Naive thymus-derived CD4-positive, alpha-beta T cell (primary cell): Measurements from ENCODE around the gene ABCC3. TPM values are rescaled to one million over a fixed set of nuclear protein-coding genes. Genes with fewer than 3 reads are reported as not detected.
A peak's percentile ranks its signal among the peaks of the same experiment; 100 is the strongest.

Experiments
- ATAC-seq: fragments of 150-1000 bp; cut with Tn5 transposase; 2 replicates; pipeline ENCODE4 v1.10.0; 2021; ENCODE audit warnings: mild to moderate bottlenecking, moderate library complexity
- CTCF ChIA-PET: fragments of 350-600 bp; sonication (Branson Sonifier 250); formaldehyde crosslinking; loops from one replicate; lab custom pipeline; 2021; ENCODE audit warnings: antibody characterized with exemption; lab: Charles Lee
- POLR2A ChIA-PET: fragments of 350-600 bp; sonication (Branson Sonifier 250); formaldehyde crosslinking; loops from one replicate; lab custom pipeline; 2021; ENCODE audit warnings: antibody characterized with exemption, inconsistent platforms; lab: Charles Lee
- DNase-seq, 9 donors: peaks; one replicate each; pipeline versions ENCODE4 v3.0.0 to v3.0.0-alpha.2; 2020 to 2022; ENCODE audit warnings: mixed read lengths in 1 of 9
- H3K27ac ChIP-seq: one replicate; pipeline ENCODE4 v1.7.0; 2013; ENCODE audit warnings: mild to moderate bottlenecking, low read depth, low read length, moderate library complexity
- H3K27me3 ChIP-seq, 2 donors: one replicate each; pipeline ENCODE4 v1.7.0; 2013; ENCODE audit warnings: low read length in 2 of 2, mild to moderate bottlenecking in 2 of 2, moderate library complexity in 2 of 2; ENCODE audit not compliant: control insufficient read depth in 2 of 2, insufficient read depth in 2 of 2
- H3K36me3 ChIP-seq, 3 experiments: 1 replicate in 2 of 3; 2 replicates in 1 of 3; pipeline ENCODE4 v1.7.0; 2013; ENCODE audit warnings: low read length in 3 of 3, mild to moderate bottlenecking in 3 of 3, moderate library complexity in 1 of 3; ENCODE audit not compliant: insufficient read depth in 3 of 3, control insufficient read depth in 2 of 3
- H3K4me1 ChIP-seq, 2 donors: one replicate each; pipeline ENCODE4 v1.7.0; 2013; ENCODE audit warnings: low read length in 2 of 2, mild to moderate bottlenecking in 2 of 2, moderate library complexity in 1 of 2; ENCODE audit not compliant: control insufficient read depth in 2 of 2, insufficient read depth in 2 of 2
- H3K4me3 ChIP-seq: 2 replicates; pipeline ENCODE4 v1.7.0; 2013; ENCODE audit warnings: mild to moderate bottlenecking, low read length
- H3K9me3 ChIP-seq, 3 experiments: 1 replicate in 2 of 3; 2 replicates in 1 of 3; pipeline ENCODE4 v1.7.0; 2013; ENCODE audit warnings: low read length in 3 of 3; ENCODE audit not compliant: control insufficient read depth in 2 of 3
- H3K27ac Mint-ChIP-seq, 9 donors: one replicate each; pipeline ENCODE4 v1.8.0; 2020 to 2022; ENCODE audit warnings: mixed read lengths in 9 of 9, mild to moderate bottlenecking in 8 of 9, moderate library complexity in 5 of 9, inconsistent platforms in 2 of 9
- H3K27me3 Mint-ChIP-seq, 5 donors: one replicate each; pipeline ENCODE4 v1.8.0; 2021 to 2022; ENCODE audit warnings: mixed read lengths in 5 of 5, mild to moderate bottlenecking in 1 of 5
- H3K36me3 Mint-ChIP-seq, 5 donors: one replicate each; pipeline ENCODE4 v1.8.0; 2020 to 2022; ENCODE audit warnings: mixed read lengths in 5 of 5, mild to moderate bottlenecking in 3 of 5, inconsistent platforms in 1 of 5
- H3K4me1 Mint-ChIP-seq, 7 donors: one replicate each; pipeline ENCODE4 v1.8.0; 2020 to 2022; ENCODE audit warnings: mixed read lengths in 7 of 7, mild to moderate bottlenecking in 3 of 7, inconsistent platforms in 1 of 7
- H3K4me3 Mint-ChIP-seq, 10 donors: one replicate each; pipeline ENCODE4 v1.8.0; 2020 to 2022; ENCODE audit warnings: mild to moderate bottlenecking in 10 of 10, mixed read lengths in 10 of 10, moderate library complexity in 6 of 10, inconsistent platforms in 2 of 10
- H3K9me3 Mint-ChIP-seq, 11 donors: one replicate each; pipeline ENCODE4 v1.8.0; 2020 to 2022; ENCODE audit warnings: mixed read lengths in 11 of 11, mild to moderate bottlenecking in 4 of 11, inconsistent platforms in 1 of 11, moderate library complexity in 1 of 11
- intact Hi-C, 2 donors: fragments of 100-400 bp; cut with micrococcal nuclease; formaldehyde crosslinking; loops; one replicate each; pipeline ENCODE4 v1.15.1; 2023
- polyA plus RNA-seq, 2 donors: library from polyadenylated mRNA; unstranded; fragments of 300-500 nt; fragmentation: Illumina TruSeq; gene quantifications; one replicate each; pipeline ENCODE4 v1.2.3, GENCODE V29; 2021
- total RNA-seq, 6 experiments: library from RNA in 5 of 6; stranded (reverse) in 5 of 6; gene quantifications; 1 replicate in 5 of 6; 2 replicates in 1 of 6; pipeline ENCODE4 v1.2.3 and lab custom pipeline; 2021 to 2026

ABCC3 gene
- total and polyA plus RNA-seq, 7 experiments from 2014 or later: 0.68 to 22.4 (median 1.3) TPM; not detected in 3

DNA sequence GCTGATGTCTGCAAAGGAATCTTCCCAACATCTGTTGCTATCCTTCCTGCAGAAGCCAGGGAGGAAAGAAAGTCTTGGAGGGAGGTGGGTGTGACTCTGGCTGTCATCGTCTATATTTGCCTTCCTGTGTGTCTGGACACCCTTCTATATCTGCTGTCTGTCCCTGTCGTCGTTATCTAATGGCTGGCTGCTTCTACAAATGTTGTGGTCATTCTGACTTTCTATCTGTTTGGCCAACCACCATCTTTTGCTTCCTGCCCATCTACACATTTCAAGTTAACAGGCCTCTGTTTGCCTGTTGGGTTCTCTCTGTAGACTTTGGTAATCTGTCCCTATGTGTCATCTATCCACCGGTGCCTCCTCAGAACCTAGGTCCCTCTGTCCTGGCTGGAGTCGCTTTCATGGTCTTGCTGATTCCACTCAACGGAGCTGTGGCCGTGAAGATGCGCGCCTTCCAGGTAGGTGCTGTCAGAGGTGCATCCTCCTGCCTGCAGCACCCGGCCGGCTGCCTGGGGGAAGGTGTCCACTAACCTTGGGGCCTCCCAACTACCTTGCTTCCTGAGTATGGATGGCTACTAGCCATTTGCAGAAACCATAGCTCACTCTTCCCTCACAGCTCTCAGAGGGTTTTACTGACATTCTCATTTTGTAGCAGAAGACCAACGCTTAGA, 30.2 kb downstream of the ABCC3 start:
- Mint-ChIP-seq H3K27me3 (peaks cover 0 to 5% (median 0%) of the 10 kb centered on the region in 5 donors), H3K9me3 (peaks cover 0 to 3% (median 0%) of the 10 kb centered on the region in 11 donors), H3K27ac (no peak overlapping the region), H3K4me1 (peaks cover 6 to 38% (median 10%) of the 10 kb centered on the region in 7 donors), H3K36me3 (peaks cover 0 to 2% (median 0%) of the 10 kb centered on the region in 5 donors), H3K4me3 (no peak overlapping the region)
- Histone ChIP-seq H3K27ac (no peak overlapping the region), H3K4me1 (peaks cover 0 to 5% of the 10 kb centered on the region in 2 donors), H3K4me3 (no peak overlapping the region), H3K9me3 (no peaks in the 10 kb centered on the region), H3K27me3 (no peaks in the 10 kb centered on the region), H3K36me3 (no peaks in the 10 kb centered on the region)
- POLR2A ChIA-PET: no interaction called here
- intact Hi-C loops: no loop called here
- ATAC-seq: no peak
- no peak for DNase-seq
- CTCF ChIA-PET: no interaction called here

DNA sequence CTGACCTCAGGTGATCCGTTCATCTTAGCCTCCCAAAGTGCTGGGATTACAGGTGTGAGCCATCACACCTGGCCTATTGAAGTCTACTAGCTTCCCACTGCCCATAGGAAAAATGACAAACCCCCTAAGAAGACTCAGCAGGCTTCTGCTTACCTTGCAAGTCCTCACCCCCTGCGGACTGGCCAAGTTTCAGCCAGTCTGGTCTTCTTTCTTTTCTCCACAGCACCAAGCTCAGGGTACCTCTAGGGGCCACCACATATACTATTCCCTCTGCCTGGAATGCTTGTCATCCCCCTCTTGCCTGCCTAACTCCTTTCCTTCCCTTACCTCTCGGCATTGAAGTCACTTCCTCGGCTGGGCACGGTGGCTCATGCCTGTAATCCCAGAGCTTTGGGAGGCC, 31.2 kb downstream of the ABCC3 start:
- no peaks in the 10 kb centered on the region for H3K27me3 ChIP-seq
- ChIA-PET POLR2A (no interaction called here), CTCF (no interaction called here)
- no peak overlapping the region for H3K27ac Mint-ChIP-seq
- DNase-seq (no peak), ATAC-seq (no peak)
- H3K9me3 ChIP-seq: no peaks in the 10 kb centered on the region
- H3K4me3 ChIP-seq: no peak overlapping the region
- H3K4me3 Mint-ChIP-seq: no peak overlapping the region
- H3K36me3 ChIP-seq: no peaks in the 10 kb centered on the region
- H3K27ac ChIP-seq: no peak overlapping the region
- H3K9me3 Mint-ChIP-seq: peaks cover 0 to 3% (median 0%) of the 10 kb centered on the region in 11 donors
- intact Hi-C loops: no loop called here
- peaks cover 0 to 5% of the 10 kb centered on the region in 2 donors for H3K4me1 ChIP-seq
- peaks cover 6 to 34% (median 10%) of the 10 kb centered on the region in 7 donors for H3K4me1 Mint-ChIP-seq
- peaks cover 0 to under 1% (median 0%) of the 10 kb centered on the region in 5 donors for H3K27me3 Mint-ChIP-seq
- H3K36me3 Mint-ChIP-seq: peaks cover 0 to 2% (median 0%) of the 10 kb centered on the region in 5 donors

DNA sequence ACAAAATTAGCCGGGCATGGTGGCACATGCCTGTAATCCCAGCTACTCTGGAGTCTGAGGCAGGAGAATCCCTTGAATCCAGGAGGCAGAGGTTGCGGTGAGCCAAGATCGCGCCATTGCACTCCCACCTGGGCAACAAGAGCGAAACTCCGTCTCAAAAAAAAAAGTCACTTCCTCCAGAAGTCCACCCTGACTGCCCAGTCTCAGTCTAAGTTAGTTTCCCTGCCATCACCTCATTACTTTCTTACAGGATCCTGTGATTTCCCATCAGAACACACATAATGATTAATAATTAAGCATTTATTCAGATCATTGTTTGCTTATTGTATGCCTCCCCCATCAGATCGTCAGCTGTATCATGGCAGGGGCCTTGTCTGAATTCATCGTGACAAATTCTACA, 31.6 kb downstream of the ABCC3 start:
- Histone ChIP-seq H3K4me3 (no peak overlapping the region), H3K36me3 (no peaks in the 10 kb centered on the region), H3K9me3 (no peaks in the 10 kb centered on the region), H3K4me1 (peaks cover 0 to 5% of the 10 kb centered on the region in 2 donors), H3K27me3 (no peaks in the 10 kb centered on the region), H3K27ac (no peak overlapping the region)
- H3K4me1 Mint-ChIP-seq: peaks cover 6 to 29% (median 7%) of the 10 kb centered on the region in 7 donors
- DNase-seq: no peak
- H3K4me3 Mint-ChIP-seq: no peak overlapping the region
- peaks cover 0 to 3% (median 0%) of the 10 kb centered on the region in 11 donors for H3K9me3 Mint-ChIP-seq
- ChIA-PET POLR2A (no interaction called here), CTCF (no interaction called here)
- no peaks in the 10 kb centered on the region for H3K27me3 Mint-ChIP-seq
- no peak for ATAC-seq
- intact Hi-C loops: no loop called here
- peaks cover 0 to 2% (median 0%) of the 10 kb centered on the region in 5 donors for H3K36me3 Mint-ChIP-seq
- H3K27ac Mint-ChIP-seq: no peak overlapping the region

DNA sequence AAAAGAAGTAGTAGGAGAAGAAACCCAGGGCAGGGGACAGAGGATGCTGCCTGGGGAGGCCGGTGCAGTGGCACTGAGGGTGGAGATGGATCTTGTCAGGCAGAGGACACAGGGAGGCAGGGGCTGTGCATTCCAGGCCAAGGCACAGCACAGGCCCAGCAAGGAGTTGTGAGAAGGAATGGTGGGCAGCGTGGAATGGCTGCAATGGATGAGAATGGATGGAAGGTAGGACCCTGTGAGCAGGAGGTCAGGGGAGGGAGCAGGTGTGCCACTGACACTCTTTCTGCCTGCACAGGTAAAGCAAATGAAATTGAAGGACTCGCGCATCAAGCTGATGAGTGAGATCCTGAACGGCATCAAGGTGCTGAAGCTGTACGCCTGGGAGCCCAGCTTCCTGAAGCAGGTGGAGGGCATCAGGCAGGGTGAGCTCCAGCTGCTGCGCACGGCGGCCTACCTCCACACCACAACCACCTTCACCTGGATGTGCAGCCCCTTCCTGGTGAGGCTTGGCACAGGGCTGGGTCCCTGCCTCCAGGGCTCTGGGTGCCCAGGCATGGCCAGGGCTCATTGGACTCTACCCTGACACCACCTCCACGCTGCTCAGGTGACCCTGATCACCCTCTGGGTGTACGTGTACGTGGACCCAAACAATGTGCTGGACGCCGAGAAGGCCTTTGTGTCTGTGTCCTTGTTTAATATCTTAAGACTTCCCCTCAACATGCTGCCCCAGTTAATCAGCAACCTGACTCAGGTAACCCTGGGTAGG, 32.8 kb downstream of the ABCC3 start:
- no peaks in the 10 kb centered on the region for H3K27me3 Mint-ChIP-seq
- POLR2A ChIA-PET: no interaction called here
- Histone ChIP-seq H3K4me1 (no peaks in the 10 kb centered on the region), H3K9me3 (no peaks in the 10 kb centered on the region), H3K27ac (no peak overlapping the region), H3K4me3 (no peak overlapping the region), H3K36me3 (no peaks in the 10 kb centered on the region), H3K27me3 (no peaks in the 10 kb centered on the region)
- intact Hi-C loops: no loop called here
- peaks cover 0 to 19% (median 0%) of the 10 kb centered on the region in 7 donors for H3K4me1 Mint-ChIP-seq
- DNase-seq: no peak
- H3K4me3 Mint-ChIP-seq: no peak overlapping the region
- no peaks in the 10 kb centered on the region for H3K36me3 Mint-ChIP-seq
- CTCF ChIA-PET: no interaction called here
- ATAC-seq: no peak
- peaks cover 0 to 3% (median 0%) of the 10 kb centered on the region in 11 donors for H3K9me3 Mint-ChIP-seq
- H3K27ac Mint-ChIP-seq: peak overlapping the region in 1 of 9 donors; percentile 26

GRCh38 chr17:50668025-50668837, 33.5 kb downstream of the ABCC3 start:
- peak overlapping the region in 1 of 9 donors; percentile 46 for H3K27ac Mint-ChIP-seq
- no peaks in the 10 kb centered on the region for H3K4me1 ChIP-seq
- no peak overlapping the region for H3K4me3 Mint-ChIP-seq
- H3K9me3 Mint-ChIP-seq: peaks cover 0 to 3% (median 0%) of the 10 kb centered on the region in 11 donors
- no peaks in the 10 kb centered on the region for H3K27me3 Mint-ChIP-seq
- H3K4me1 Mint-ChIP-seq: peaks cover 0 to 13% (median 0%) of the 10 kb centered on the region in 7 donors
- no peak overlapping the region for H3K27ac ChIP-seq
- no peak for DNase-seq
- ChIA-PET POLR2A (no interaction called here), CTCF (interaction anchor here (0.6 kb wide), 1 partner anchor 26 kb away, joined by 3 read pairs; no protein-coding TSS in a partner anchor)
- ATAC-seq: peak; percentile 26
- no peak overlapping the region for H3K4me3 ChIP-seq
- intact Hi-C loops: no loop called here
- no peaks in the 10 kb centered on the region for H3K9me3 ChIP-seq
- no peaks in the 10 kb centered on the region for H3K27me3 ChIP-seq
- no peaks in the 10 kb centered on the region for H3K36me3 ChIP-seq
- no peaks in the 10 kb centered on the region for H3K36me3 Mint-ChIP-seq

DNA sequence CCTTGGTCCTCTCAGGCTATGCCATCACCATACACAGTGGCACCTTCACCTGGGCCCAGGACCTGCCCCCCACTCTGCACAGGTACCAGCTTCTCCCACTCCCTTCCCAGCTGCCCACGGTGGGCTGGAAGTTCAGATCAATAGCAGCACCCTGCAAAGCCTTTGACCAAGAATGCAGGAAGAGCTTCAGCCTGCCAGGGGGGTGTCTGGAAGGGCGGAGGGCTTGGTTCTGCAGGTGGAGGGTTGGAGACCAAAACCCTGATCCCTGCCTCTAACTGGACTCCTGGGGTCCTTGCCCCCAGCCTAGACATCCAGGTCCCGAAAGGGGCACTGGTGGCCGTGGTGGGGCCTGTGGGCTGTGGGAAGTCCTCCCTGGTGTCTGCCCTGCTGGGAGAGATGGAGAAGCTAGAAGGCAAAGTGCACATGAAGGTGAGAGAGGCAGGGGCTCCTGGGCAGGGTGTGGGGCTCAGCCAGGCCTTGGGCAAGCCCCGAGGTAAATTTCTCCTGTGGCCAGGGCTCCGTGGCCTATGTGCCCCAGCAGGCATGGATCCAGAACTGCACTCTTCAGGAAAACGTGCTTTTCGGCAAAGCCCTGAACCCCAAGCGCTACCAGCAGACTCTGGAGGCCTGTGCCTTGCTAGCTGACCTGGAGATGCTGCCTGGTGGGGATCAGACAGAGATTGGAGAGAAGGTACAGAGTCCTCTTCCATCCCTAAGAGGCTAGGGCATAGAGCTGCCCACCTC, 34.3 kb downstream of the ABCC3 start:
- CTCF ChIA-PET: interaction anchor here (0.6 kb wide), 1 partner anchor 25 kb away, joined by 3 read pairs; no protein-coding TSS in a partner anchor
- H3K27me3 Mint-ChIP-seq: no peaks in the 10 kb centered on the region
- H3K9me3 Mint-ChIP-seq: peaks cover 0 to 3% (median 0%) of the 10 kb centered on the region in 11 donors
- intact Hi-C loops: no loop called here
- ATAC-seq (no peak), DNase-seq (no peak)
- H3K36me3 Mint-ChIP-seq: no peaks in the 10 kb centered on the region
- no peak overlapping the region for H3K27ac Mint-ChIP-seq
- no peak overlapping the region for H3K27ac ChIP-seq
- H3K4me1 Mint-ChIP-seq: peaks cover 0 to 8% (median 0%) of the 10 kb centered on the region in 7 donors
- no peaks in the 10 kb centered on the region for H3K27me3 ChIP-seq
- H3K36me3 ChIP-seq: no peaks in the 10 kb centered on the region
- no peak overlapping the region for H3K4me3 Mint-ChIP-seq
- H3K9me3 ChIP-seq: no peaks in the 10 kb centered on the region
- POLR2A ChIA-PET: no interaction called here
- H3K4me1 ChIP-seq: no peaks in the 10 kb centered on the region
- no peak overlapping the region for H3K4me3 ChIP-seq
